Vagina (tissue), 2 donors: ENCODE results near the gene POU6F2.

Source experiments
- POLR2A ChIP-seq, 2 donors: fragments of 450-650 bp; IDR thresholded peaks; one replicate each; pipeline ENCODE4 v1.6.1; 2017; ENCODE audit warnings: antibody characterized with exemption in 2 of 2, mild to moderate bottlenecking in 2 of 2, moderate library complexity in 2 of 2
- TF ChIP-seq, protein P1 (sequence below), 3 experiments: fragments of 450-650 bp in 2 of 3; fragments of 200-600 bp in 1 of 3; sonication (generic) in 1 of 3; IDR thresholded peaks; one replicate each; pipeline ENCODE4 v1.5.1; 2017 to 2019; ENCODE audit warnings: antibody characterized with exemption in 3 of 3, mild to moderate bottlenecking in 2 of 3, moderate library complexity in 2 of 3

- TF ChIP-seq, protein P1, sequence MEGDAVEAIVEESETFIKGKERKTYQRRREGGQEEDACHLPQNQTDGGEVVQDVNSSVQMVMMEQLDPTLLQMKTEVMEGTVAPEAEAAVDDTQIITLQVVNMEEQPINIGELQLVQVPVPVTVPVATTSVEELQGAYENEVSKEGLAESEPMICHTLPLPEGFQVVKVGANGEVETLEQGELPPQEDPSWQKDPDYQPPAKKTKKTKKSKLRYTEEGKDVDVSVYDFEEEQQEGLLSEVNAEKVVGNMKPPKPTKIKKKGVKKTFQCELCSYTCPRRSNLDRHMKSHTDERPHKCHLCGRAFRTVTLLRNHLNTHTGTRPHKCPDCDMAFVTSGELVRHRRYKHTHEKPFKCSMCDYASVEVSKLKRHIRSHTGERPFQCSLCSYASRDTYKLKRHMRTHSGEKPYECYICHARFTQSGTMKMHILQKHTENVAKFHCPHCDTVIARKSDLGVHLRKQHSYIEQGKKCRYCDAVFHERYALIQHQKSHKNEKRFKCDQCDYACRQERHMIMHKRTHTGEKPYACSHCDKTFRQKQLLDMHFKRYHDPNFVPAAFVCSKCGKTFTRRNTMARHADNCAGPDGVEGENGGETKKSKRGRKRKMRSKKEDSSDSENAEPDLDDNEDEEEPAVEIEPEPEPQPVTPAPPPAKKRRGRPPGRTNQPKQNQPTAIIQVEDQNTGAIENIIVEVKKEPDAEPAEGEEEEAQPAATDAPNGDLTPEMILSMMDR (IDR thresholded peaks at IDR 0.05): no peak
- no peak for TF ChIP-seq POLR2A (IDR thresholded peaks at IDR 0.05)
These were observed 356.0 kb downstream of the POU6F2 start for GRCh38 chr7:39333701-39334100.
